Fibroblast of upper back skin (primary cell): Measurements from ENCODE around the gene NHERF2.
A peak's percentile ranks its signal among the peaks of the same experiment; 100 is the strongest.
"Not testable (repeated sequence)": the region's sequence is repeated elsewhere in the genome, so short reads cannot be mapped to it uniquely, and the experiment has no call there.

Source experiments
- DNase-seq: peaks from one replicate; pipeline ENCODE4 v3.0.0-alpha.2; 2013

NHERF2 gene

DNA sequence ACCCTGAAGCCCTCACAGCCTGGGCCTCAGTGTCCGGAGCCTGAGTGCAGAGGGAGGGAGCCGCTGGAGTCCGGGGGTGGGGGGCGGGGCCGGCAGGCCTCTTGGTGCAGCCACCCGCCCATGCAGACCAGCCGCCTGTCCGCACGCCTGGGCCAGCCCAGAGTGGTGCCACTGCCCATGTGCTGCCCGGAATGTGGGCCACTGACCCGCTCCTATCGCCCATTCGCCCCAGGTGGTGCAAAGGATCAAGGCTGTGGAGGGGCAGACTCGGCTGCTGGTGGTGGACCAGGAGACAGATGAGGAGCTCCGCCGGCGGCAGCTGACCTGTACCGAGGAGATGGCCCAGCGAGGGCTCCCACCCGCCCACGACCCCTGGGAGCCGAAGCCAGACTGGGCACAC is 2.6 kb downstream of the NHERF2 start:
- no peak for DNase-seq

DNA sequence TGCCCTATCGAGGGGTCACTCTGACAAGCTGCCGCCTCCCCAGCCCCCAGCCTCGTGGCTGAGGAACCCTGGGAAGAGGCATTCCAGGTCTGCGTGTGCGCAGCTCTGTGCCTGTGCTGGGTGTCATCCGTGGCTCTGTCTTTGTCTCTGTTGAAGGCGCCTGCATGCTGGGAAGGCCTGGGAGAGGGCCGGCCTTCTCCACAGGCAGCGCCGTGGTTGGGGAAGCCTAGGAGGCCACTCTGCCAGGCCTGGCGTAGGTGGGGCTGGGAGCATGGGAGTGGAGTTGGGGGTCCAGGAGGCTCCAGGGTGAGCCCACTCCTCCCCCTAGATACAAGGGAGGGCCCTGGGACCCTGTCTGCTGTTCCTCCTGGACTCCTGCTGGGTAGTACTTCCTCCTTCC is 3.3 kb downstream of the NHERF2 start:
- DNase-seq = no peak

DNA sequence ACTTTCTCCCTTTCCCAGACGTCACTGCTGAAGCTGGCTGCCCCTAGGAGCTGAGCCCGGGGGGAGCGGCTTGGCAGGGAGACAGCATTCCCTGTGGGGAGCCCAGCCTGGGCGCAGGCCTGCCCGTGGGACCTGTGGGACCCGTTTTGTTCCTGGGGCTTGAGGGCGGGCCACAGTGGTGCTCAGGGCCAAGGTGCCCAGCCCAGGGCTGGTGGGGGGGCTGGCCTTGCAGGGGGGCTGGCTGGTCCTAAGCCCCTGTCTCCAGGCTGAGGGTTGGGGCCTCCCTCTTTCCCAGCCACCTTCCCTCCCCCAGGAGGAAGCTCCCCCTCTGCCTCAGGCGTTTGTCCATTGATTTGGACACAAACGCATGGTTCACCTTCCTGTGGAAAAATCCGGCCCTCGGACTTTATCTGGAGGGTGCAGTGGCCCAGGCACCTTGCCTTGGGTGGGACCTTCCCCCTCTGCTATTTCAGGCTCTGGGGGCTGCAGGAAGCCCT is 4.4 kb downstream of the NHERF2 start:
- DNase-seq = no peak

DNA sequence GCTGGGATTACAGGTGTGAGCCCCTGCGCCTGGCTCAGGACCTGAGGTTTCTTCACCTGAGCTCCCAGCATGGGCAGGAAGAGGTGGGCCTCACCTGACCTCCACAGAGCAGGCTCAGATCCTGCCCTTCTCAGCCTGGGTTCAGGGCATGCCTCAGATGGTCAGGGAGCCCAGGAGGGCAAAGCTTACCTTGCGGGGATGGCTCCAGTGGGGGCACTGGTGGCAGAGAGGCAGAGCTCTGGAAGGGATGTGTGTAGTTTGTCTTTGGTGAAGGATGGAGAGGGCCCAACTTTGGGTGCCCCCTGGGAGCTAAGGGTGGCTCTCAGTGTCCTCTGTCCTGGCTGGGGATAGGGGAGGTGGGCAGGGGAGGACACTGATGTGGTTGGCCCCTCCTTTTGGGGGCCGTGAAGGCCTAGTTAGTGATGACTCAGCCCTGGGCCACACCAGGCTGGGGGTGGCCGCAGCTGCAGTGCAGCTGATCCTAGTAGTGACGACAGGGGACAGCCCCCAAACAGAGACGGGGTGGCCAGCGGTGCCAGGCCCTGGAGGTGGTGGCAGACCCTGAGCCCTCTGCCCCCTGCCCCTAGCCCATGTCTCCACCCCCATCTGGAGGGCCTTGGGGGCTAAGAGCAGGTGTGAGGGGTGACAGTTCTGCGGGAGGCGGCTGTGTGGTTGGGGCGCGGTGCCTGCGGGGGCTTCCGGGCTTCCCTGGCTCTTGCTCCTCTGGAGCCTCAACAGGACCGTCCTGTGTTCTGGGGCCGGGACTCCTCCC is 5.8 kb downstream of the NHERF2 start:
- DNase-seq = no peak

DNA sequence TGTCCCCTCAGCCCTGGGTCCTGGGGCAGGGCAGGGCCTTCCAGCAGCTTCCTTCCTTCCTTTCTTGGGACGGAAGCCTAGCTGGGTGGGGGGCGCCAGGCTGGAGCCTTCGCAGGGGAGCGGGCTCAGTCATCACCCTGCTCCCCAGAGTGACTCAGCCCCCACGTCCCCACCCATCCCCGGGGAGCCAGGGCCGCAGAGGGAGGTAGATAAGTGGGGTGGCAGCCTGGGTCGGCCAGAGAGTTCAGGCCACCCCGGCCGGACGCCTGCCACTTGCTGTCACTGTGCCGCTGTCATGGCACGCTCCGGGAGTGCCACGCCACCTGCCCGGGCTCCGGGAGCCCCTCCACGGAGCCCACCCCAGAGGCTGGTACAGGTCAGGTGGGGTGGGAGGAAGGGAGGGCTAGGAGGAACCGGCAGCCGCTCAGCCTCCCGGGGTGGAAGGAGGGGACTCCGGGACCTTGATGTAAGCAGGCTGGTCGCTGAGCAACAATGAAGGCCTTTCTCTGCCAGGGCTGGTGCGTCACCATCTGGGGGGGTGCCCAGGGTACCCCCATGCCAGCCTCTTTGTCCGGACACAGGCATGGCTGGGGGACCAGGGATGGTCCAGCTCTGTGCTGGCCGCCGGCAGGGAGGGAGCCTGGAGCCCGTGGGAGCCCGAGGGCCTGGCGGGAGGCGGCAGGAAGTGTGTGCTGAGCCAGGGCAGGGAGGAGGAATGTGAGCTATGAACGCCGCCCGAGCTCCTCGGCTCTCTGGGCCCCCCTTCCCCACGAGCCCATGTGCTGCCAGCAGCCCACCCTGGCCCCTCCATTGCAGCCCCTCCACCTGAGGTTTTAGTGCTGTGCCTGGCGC is 6.6 kb downstream of the NHERF2 start:
- DNase-seq = peak; percentile 62

DNA sequence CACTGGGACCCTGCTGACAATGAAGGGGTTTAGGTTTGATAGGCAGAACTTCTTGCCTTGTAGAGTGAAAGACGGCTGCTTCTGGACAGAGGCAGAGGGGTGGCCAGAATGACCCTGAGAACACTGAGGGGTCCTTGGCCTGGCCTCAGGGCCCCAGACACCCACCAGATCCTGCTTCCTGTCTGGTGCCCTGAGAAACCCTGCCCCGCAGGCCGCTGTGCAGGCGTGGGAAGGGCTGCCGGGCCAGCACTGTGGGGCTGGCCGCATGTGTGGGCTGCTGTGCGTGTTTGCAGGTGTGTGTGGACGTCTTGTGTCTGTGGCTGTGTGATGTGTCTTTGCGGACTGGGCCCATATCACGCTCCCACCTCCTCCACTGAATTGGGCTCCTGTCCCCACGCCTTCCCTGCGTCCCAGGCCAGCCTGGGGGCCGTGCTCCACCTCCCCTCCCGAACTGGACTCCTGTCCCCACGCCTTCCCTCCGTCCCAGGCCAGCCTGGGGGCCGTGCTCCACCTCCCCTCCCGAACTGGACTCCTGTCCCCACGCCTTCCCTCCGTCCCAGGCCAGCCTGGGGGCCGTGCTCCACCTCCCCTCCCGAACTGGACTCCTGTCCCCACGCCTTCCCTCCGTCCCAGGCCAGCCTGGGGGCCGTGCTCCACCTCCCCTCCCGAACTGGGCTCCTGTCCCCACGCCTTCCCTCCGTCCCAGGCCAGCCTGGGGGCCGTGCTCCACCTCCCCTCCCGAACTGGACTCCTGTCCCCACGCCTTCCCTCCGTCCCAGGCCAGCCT is 7.4 kb downstream of the NHERF2 start:
- not testable (repeated sequence) for DNase-seq

DNA sequence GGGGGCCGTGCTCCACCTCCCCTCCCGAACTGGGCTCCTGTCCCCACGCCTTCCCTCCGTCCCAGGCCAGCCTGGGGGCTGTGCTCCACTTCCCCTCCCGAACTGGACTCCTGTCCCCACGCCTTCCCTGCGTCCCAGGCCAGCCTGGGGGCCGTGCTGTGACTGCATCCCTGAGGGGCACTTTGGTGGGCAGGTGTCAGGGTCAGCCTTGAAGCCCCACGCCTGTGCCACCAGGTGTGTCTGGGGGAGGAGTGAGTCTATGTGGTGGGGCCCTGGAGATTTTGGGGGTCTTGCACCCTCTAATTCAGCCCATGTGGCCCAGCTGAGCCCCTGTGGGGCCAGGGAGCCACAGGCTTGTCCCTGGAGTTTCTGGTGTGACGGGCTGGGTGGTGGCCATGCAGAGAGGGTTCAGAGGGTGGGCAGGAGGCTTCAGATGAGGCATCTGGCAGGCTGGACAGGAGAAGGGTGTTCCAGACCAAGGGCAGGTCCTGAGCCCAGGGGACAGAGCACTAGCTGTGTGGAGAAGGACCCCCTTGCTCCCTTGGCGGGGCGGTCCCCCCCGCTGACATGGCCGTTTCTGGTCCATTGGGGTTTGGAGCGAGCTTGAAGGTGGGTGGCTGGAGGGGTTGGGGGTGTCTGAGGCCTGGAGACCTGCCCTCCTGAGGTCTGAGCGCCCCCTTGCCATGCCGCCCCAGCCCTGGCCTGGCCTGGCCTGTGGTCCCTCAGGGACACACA is 8.2 kb downstream of the NHERF2 start:
- no peak for DNase-seq

DNA sequence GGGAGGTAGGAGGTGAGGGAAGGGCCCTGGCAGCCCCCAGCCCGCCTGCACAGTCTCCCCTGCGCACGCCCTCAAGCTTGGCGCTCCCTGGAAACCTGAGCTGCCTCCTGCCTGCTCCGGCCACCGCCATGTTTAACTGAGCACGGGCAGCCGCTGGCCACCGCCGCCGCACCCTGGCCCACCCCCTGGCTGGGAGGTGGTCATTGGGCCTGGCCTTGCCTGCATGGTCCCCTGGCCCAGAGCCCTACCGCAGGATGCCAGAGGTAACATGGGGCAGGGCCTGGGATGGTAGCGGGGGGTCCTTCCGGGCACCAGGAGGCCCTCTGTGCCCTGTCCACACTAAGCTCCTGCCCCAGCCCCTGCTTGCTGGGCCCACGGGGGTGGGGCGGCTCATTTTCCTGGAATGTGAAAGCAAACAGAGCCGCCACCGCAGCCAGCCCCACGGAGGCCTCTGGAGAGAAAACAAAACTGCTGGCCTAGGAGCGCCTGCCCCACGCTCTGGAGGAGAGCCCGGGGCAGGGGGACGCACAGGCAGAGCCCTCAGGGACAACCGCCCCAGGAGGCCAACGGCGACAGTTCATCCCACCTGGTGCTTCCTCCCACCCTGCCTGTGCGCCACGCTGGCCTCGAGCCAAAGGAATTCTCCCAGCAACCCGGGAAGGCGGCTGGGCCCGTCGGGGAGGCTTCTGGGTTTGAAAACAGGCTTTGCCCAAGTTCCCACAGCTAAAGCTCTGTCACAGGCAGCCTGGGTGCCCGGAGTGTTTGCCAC is 8.9 kb downstream of the NHERF2 start:
- DNase-seq = peak; percentile 81

DNA sequence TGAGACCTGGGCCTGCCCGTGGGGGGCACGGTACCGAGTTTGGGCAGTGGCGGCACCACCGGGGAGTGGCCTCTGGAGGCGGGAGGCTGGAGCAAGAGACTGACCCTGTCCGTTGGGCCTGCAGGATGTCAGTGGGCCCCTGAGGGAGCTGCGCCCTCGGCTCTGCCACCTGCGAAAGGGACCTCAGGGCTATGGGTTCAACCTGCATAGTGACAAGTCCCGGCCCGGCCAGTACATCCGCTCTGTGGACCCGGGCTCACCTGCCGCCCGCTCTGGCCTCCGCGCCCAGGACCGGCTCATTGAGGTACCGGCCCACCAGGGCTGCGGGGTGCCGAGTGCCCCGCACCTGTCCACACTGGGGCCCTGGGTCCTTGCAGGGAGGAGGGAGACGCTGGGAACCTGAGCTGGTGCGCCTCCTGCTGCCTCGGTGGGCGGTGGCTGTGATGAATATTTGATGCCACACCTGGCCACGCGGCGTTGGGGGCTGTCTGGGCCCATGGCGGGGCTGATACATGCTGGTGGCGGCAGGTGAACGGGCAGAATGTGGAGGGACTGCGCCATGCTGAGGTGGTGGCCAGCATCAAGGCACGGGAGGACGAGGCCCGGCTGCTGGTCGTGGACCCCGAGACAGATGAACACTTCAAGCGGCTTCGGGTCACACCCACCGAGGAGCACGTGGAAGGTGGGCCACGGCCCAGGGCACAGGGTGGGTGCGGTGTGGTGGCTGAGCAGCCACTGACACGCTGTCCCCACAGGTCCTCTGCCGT is 9.7 kb downstream of the NHERF2 start:
- DNase-seq = no peak

DNA sequence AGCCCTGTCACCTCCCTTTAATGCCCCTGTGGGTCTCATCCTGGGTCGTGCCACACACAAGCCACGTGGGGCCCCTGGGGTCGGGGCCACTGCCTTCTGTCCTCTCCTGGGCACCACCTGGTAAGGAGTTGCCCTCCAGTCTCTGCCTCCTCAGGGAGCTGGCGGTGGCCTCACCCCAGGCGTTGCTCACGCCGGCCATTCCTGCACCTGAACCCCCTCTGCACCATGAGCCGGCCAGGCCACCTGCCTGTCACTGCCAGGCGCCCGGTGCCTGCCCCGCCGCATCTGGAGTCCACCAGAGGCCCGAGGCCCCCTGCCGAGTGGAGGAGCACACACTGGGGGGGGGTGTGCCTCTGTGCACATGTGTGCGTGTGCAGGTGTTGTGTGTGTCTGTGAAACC is 10.4 kb downstream of the NHERF2 start:
- no peak for DNase-seq

DNA sequence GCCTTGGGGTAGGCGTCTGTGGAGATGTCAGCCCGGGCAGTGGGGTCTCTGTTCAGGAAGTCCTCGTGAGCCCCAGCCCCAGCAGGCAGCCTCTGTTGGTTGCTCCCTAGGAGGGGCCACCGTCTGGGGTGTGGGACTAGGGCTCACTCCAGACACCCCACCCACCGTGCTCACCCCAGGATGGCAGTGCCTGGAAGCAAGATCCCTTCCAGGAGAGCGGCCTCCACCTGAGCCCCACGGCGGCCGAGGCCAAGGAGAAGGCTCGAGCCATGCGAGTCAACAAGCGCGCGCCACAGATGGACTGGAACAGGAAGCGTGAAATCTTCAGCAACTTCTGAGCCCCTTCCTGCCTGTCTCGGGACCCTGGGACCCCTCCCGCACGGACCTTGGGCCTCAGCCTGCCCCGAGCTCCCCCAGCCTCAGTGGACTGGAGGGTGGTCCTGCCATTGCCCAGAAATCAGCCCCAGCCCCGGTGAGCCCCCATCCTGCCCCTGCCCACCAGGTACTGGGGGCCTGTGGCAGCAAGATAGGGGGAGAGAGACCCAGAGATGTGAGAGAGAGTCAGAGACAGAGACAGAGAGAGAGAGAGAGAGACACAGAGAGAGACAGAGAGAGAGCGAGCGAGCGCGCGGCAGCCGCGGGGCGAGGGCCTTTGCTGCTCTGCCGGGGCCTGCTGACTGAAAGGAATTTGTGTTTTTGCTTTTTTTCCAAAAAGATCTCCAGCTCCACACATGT is 11.1 kb downstream of the NHERF2 start:
- peak; percentile 73 for DNase-seq

DNA sequence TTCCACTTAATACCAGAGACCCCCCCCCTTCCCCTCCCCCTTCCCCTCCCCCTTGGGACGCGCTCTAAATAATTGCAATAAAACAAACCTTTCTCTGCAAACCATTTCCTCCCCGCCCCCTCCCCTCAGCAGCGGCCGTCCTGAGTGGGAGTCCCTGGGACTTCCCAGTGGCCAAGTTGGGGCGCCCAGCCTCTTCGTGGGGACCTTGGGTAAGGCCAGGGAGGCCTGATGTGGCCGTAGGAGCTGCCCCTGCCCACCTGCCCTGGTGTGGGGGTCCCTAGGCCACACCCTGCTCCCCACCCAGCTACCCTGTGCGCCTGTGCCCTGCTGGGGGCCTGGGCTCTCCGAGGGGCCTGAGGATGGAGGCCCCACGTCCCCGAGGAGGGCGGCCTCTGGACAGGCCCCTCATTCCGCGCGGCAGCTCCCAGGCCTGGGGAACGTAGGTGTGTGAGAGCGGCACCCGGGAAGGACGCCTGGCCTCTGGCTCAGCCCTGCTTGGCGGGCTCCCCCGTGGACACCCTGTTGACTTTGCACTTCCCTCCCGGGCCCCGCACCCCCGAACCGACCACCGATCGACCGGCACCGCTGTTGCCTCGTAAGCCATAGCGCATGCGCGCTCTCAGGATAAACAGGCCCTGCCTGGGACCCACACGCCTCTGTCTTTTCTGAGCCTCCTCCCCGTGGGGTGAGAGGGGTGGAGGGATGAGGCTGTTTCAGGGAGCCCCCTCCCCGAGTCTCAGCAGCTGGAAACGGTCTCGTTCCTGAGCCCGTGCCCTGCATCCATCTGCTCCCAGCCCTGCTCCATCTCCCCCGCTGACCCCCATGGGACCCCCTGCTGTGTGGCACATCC is 11.9 kb downstream of the NHERF2 start:
- no peak for DNase-seq

DNA sequence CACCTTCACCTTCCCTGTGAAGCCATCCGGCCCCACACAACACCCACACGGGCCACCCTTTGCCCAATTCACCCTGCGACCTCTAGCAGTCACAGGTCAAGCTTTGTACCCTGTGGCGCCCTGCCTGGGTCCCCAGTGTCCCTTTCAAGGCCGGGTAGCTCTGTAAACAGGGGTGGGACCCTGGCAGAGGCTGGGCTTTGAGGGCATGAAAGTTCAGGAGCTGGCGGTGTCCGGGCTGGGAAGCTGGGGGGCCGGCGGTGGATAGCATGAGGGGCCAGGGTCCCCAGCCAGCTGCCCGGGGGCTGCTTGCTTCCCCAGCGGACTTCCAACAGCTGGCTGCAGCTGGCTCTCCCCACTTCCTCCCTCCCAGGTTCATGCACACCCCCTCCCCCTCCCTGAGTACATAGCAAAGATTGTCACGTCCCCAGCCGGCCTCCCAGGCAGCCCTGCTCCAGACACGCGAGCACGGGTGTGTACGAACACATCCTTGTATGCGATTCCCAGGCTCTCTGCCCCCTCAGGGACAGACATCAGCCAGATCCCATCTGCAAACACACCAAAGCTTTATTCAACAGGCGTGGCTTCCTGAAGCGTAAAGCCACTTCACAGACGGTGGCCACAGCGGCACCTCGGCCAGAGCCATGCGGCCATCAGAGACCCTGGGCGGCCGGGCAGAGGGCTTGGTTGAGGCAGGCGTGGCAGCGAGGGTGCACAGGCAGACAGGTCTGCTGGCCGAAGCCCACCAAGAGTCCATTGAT is 12.8 kb downstream of the NHERF2 start:
- peak; percentile 91 for DNase-seq

DNA sequence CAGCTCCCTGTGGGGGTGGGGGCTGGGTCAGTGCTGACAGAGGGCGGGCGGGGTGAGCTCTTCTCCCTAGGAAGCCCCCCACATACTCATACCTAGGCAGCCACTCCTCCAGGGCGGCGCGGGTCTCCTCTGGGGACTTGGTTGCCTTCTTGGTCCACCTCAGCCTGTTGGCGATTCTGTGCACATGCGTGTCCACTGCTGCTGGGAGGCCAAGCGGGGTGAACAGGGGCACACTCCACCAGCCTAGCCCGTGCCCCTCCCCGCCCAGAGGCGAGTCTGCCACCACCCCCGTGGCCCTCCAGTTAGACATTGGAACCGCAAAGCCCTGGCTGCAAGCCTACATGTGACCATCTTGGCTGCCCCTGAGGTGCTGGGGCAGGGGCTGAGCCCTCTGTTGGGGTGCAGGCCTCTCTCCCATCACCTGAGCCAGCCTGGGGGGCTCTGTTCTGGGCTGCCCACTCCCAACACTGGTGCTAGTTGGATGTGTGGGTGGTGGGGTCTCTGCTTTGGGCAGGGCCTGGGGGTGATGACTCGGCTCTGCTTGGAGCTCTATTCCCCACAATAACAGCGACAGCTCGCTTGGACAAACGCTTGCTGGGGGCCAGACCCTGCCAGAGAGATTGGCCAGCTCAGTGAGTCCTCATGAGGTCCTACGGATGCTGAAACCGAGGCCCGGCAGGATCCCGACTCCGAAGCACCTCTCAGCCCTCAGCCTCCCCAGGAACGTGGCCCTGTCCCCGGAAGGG is 13.5 kb downstream of the NHERF2 start:
- no peak for DNase-seq

DNA sequence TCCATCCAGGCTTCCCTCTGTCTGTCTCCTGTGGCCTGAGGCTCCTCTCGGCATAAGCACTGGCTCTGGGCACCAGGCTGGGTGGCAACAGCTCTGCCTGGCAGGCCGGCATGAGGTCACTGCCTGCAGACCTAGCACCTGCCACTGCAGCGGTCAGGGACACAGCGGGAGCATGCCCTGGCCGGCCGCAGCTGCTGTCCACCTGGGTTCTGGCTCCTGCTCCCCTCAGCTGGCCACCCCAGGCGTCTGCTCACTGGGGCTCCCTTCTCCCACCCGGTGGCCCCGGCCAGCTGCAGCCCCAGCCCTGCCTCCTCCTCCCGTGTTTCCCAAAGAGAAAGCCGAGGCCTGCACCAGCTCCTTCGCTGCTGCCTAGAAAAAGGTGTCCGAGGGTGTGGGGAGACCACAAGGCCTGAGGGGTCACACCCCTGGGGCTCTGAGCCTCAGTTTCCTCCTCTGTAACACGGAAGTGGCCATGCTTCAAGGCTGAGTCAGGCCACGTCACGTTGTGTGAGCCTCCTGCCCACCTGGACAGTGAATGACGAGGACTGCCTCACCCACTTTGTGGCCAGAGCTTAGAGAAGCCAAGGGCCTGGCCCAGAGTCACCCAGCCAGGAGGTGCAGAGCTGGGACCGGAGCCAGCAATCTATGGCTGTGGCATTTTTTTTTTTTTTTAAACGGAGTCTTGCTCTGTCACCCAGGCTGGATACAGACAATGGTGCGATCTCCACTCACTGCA is 14.3 kb downstream of the NHERF2 start:
- DNase-seq = no peak

DNA sequence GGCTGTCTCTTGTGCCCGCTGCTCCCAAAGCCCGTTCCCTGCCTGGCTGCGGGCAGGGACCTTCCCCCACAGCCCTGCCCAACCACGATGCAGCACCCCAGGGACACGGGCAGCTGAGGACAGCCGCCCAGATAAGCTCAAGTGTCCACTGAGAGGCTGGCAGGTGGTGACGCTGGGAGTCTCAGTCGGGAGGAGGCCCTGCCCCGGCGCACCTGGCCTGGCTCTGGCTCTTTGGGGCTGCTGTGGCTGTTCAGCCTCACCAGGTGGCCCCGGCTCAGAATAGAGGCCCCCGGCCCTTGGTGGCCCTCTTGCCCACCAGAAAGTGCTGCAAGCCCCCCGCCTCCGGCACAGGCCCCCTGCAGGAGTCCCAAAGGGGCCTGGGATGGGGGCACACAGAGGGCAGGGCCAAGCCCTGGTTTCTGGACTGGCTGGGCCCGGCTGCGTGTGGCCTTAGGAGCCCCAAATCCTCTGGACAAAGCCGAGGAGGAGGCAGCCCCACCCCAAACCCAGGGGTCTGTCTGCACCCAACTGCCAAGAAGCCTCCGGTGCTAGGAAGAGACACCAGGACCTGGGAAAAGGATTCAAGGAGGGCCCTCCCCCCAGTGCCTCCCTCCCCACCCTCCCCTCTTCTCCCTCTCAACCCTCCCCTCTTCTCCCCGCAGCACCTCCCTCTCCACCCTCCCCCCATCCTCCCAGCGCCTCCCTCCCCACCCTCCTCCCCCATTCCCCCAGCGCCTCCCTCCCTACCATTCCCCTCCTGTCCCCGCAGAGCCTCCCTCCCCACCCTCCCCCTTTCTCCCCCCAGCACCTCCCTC is 15.7 kb downstream of the NHERF2 start:
- DNase-seq = no peak
